H1 (cell line): ENCODE data around the gene NSF.
"Not testable (repeated sequence)": the region's sequence is repeated elsewhere in the genome, so short reads cannot be mapped to it uniquely, and the experiment has no call there.

ENCODE experiments used
- BRCA1 ChIP-seq: IDR thresholded peaks from 2 replicates; pipeline ENCODE4 v1.6.1; 2012; ENCODE audit warnings: low read depth, low read length, improper control_type of control experiment
- CREB1 ChIP-seq: IDR thresholded peaks from 2 replicates; pipeline ENCODE4 v1.6.1; 2012; ENCODE audit warnings: inconsistent platforms
- CTCF ChIP-seq, 3 experiments: IDR thresholded peaks; 1 replicate in 2 of 3; 2 replicates in 1 of 3; pipeline versions ENCODE4 v1.5.1 to v1.6.1; 2011; ENCODE audit warnings: low read length in 3 of 3, mild to moderate bottlenecking in 3 of 3, inconsistent platforms in 2 of 3, low read depth in 1 of 3, moderate library complexity in 1 of 3; ENCODE audit not compliant: insufficient read depth in 1 of 3; ENCODE audit errors: control extremely low read depth in 1 of 3
- EZH2 ChIP-seq: fragments of 200-600 bp; sonication (generic); IDR thresholded peaks from 2 replicates; pipeline ENCODE4 v1.7.1; 2012; ENCODE audit warnings: low read depth, mild to moderate bottlenecking, moderate library complexity, low read length, inconsistent platforms; ENCODE audit not compliant: severe bottlenecking
- GABPA ChIP-seq: IDR thresholded peaks from 2 replicates; pipeline ENCODE4 v1.6.1; 2011; ENCODE audit warnings: mild to moderate bottlenecking, low read length, moderate library complexity, borderline replicate concordance; ENCODE audit not compliant: insufficient read depth
- MAFK ChIP-seq: IDR thresholded peaks from 2 replicates; pipeline ENCODE4 v1.6.1; 2012; ENCODE audit warnings: low read depth, mild to moderate bottlenecking, improper control_type of control experiment, low read length
- SP1 ChIP-seq: IDR thresholded peaks from 2 replicates; pipeline ENCODE4 v1.6.1; 2011; ENCODE audit warnings: low read depth, low read length
- SP2 ChIP-seq: IDR thresholded peaks from 2 replicates; pipeline ENCODE4 v1.6.1; 2012; ENCODE audit warnings: mild to moderate bottlenecking, low read length, inconsistent platforms
- TAF7 ChIP-seq: optimal IDR thresholded peaks from 2 replicates; pipeline ENCODE3; 2011; ENCODE audit warnings: low read depth, mild to moderate bottlenecking, inconsistent platforms, low read length, moderate library complexity, borderline replicate concordance
- TCF12 ChIP-seq: IDR thresholded peaks from 2 replicates; pipeline ENCODE4 v1.6.1; 2011; ENCODE audit warnings: low read depth, mild to moderate bottlenecking, low read length

- TF ChIP-seq TAF7; BRCA1; CTCF (IDR thresholded peaks at IDR 0.05; ENCODE audit: control extremely low read depth in 1 of 3, insufficient read depth in 1 of 3, low read depth in 1 of 3, low read length in 3 of 3); SP2; MAFK; GABPA; CREB1; TCF12; SP1; EZH2: not testable (repeated sequence)
Observed at GRCh38 chr17:46692196-46692595, 101.7 kb downstream of the NSF start.
